Lower lobe of right lung (tissue), 2 donors: ENCODE data around the gene M1AP. TPM values are rescaled to one million over a fixed set of nuclear protein-coding genes. Genes with fewer than 3 reads are reported as not detected.

Source experiments
- ATAC-seq, 2 donors: fragments of 200-7000 bp; cut with Tn5 transposase; one replicate each; pipeline ENCODE4 v1.9.1; 2020 to 2022; ENCODE audit warnings: mild to moderate bottlenecking in 2 of 2, moderate library complexity in 2 of 2
- DNase-seq: peaks from one replicate; pipeline ENCODE4 v3.0.0-alpha.2; 2020
- H3K27ac ChIP-seq: fragments of 200-600 bp; one replicate; pipeline ENCODE4 v1.8.0; 2022
- H3K27me3 ChIP-seq: fragments of 200-600 bp; one replicate; pipeline ENCODE4 v1.8.0; 2022; ENCODE audit warnings: low read depth
- H3K36me3 ChIP-seq: fragments of 200-600 bp; one replicate; pipeline ENCODE4 v1.8.0; 2022; ENCODE audit warnings: mild to moderate bottlenecking
- H3K4me1 ChIP-seq: fragments of 200-600 bp; one replicate; pipeline ENCODE4 v1.8.0; 2022
- H3K4me3 ChIP-seq: fragments of 200-600 bp; one replicate; pipeline ENCODE4 v1.8.0; 2022; ENCODE audit warnings: mild to moderate bottlenecking
- H3K9me3 ChIP-seq: fragments of 200-600 bp; one replicate; pipeline ENCODE4 v1.8.0; 2022
- intact Hi-C: fragments of 100-400 bp; cut with DNase I; formaldehyde crosslinking; loops from one replicate; pipeline ENCODE4 v1.11.0; 2022
- total RNA-seq: library from RNA; stranded (reverse); fragmentation: NEBNext Ultra II Directional; extraction: Animal tissue kit (Norgen Biotek cat#: 25700); gene quantifications from one replicate; pipeline ENCODE4 v1.2.1, GENCODE V29; 2021
- TF ChIP-seq, protein P1 (sequence below): fragments of 200-600 bp; IDR thresholded peaks from one replicate; pipeline ENCODE4 v1.8.0; 2022; ENCODE audit warnings: antibody characterized with exemption, mild to moderate bottlenecking
- donor health status: DM: no; HTN: yes; CAD: no; lungs with severe emphysema.

Gene M1AP
- total RNA-seq, 1 donor from 2014 or later: 1.8 TPM

- no peaks in the 10 kb centered on the region for H3K9me3 ChIP-seq
- H3K4me3 ChIP-seq: no peak overlapping the region
- DNase-seq: no peak
- intact Hi-C loops: no loop called here
- no peaks in the 10 kb centered on the region for H3K4me1 ChIP-seq
- no peaks in the 10 kb centered on the region for H3K36me3 ChIP-seq
- TF ChIP-seq, protein P1, sequence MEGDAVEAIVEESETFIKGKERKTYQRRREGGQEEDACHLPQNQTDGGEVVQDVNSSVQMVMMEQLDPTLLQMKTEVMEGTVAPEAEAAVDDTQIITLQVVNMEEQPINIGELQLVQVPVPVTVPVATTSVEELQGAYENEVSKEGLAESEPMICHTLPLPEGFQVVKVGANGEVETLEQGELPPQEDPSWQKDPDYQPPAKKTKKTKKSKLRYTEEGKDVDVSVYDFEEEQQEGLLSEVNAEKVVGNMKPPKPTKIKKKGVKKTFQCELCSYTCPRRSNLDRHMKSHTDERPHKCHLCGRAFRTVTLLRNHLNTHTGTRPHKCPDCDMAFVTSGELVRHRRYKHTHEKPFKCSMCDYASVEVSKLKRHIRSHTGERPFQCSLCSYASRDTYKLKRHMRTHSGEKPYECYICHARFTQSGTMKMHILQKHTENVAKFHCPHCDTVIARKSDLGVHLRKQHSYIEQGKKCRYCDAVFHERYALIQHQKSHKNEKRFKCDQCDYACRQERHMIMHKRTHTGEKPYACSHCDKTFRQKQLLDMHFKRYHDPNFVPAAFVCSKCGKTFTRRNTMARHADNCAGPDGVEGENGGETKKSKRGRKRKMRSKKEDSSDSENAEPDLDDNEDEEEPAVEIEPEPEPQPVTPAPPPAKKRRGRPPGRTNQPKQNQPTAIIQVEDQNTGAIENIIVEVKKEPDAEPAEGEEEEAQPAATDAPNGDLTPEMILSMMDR: no peak
- no peaks in the 10 kb centered on the region for H3K27me3 ChIP-seq
- peak overlapping the region; percentile 39 for H3K27ac ChIP-seq
- peak in 1 of 2 donors; percentile 6 for ATAC-seq
Observed at GRCh38 chr2:74540291-74540690, 107.8 kb downstream of the M1AP start.

DNA sequence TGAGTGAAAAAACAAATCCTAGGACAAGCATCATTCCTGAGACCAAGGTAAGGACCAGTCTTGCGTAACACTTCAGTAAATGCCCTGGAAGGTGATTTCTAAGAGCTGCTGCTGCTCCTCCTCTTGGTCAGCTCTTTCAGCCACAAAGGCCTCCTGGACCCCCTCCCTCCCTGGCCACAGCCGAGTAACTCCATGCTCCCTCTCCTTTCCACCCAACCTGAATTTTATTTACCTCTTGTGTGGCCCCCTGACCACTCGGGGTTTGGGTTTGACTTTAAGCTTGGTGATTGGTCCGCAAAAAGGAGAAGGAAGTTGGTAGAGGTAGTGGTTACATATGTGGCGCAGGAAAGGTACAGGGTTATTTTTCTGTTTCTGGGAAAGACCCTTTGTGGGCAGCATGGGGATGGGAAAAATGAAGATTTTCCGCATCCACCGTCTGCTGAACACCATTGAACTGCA, 109.2 kb downstream of the M1AP start:
- no peaks in the 10 kb centered on the region for H3K4me1 ChIP-seq
- H3K9me3 ChIP-seq: no peaks in the 10 kb centered on the region
- intact Hi-C loops: no loop called here
- ATAC-seq (no peak), DNase-seq (no peak)
- H3K27me3 ChIP-seq: no peaks in the 10 kb centered on the region
- no peak overlapping the region for H3K4me3 ChIP-seq
- no peaks in the 10 kb centered on the region for H3K36me3 ChIP-seq
- TF ChIP-seq, protein P1: no peak
- no peak overlapping the region for H3K27ac ChIP-seq

- Histone ChIP-seq H3K9me3 (no peaks in the 10 kb centered on the region), H3K36me3 (peaks cover 16% of the 10 kb centered on the region), H3K27ac (no peak overlapping the region), H3K4me3 (no peak overlapping the region), H3K4me1 (peaks cover under 1% of the 10 kb centered on the region), H3K27me3 (no peaks in the 10 kb centered on the region)
- TF ChIP-seq, protein P1: no peak
- no peak for ATAC-seq
- no peak for DNase-seq
- intact Hi-C loops: no loop called here
Observed at GRCh38 chr2:74537140-74537539, 111.0 kb downstream of the M1AP start.

DNA sequence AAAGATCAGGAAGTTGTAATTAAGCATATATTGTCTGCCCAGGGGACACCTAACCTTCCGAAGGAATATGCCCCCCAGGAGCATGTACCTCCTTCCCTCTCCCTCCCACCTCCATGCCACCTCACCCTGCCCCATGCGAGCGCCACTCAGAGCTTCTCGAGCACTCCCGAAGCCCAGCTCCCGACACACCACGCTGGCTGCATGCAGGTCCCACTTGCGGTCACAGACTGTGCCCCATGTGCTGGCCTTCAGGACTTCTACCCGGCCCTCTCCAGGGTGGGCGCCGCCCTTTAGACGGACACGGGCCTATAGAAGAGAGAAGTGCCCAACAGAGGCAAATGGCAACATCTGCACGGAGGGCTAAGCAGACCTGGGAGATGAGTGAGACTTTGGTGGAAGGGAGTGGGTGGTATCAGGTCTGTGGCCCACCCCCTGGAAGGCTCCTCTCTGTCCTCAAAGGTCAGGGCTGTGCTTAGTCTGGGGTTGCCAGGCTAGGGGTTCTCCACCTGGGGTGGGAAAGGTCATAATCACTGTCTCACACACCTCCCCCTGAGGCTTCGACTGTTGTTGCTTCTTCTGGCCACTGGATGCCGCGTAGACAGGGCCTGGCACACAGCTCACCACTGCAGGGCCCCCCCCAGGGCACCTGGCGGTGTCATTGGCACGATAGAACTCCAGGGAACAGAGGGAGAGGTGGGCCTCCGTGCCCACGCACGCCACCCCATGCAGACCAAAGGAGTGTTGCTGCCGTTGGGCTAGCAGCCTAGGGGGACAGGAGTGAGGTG, 111.8 kb downstream of the M1AP start:
- Histone ChIP-seq H3K27ac (no peak overlapping the region), H3K27me3 (no peaks in the 10 kb centered on the region), H3K4me1 (peaks cover 8% of the 10 kb centered on the region), H3K36me3 (peaks cover 24% of the 10 kb centered on the region), H3K9me3 (no peaks in the 10 kb centered on the region), H3K4me3 (no peak overlapping the region)
- ATAC-seq (no peak), DNase-seq (no peak)
- TF ChIP-seq, protein P1: no peak
- intact Hi-C loops: no loop called here

GRCh38 chr2:74535440-74535965, 112.6 kb downstream of the M1AP start:
- no peaks in the 10 kb centered on the region for H3K9me3 ChIP-seq
- no peak overlapping the region for H3K4me3 ChIP-seq
- no peaks in the 10 kb centered on the region for H3K27me3 ChIP-seq
- peaks cover 24% of the 10 kb centered on the region for H3K36me3 ChIP-seq
- intact Hi-C loops: no loop called here
- peaks cover 17% of the 10 kb centered on the region for H3K4me1 ChIP-seq
- no peak for ATAC-seq
- TF ChIP-seq, protein P1: no peak
- DNase-seq: no peak
- H3K27ac ChIP-seq: no peak overlapping the region
